Activated CD8-positive, alpha-beta T cell treated with anti-CD3 and anti-CD28 coated beads, Interleukin-2, amount 10 ng/mL, durations not matched to agents 7 days and 5 days (primary cell): Measurements from ENCODE around the gene TXLNB. TPM values are rescaled to one million over a fixed set of nuclear protein-coding genes. Genes with fewer than 3 reads are reported as not detected.
A peak's percentile ranks its signal among the peaks of the same experiment; 100 is the strongest.

Source experiments
- ATAC-seq: fragments of 150-1000 bp; cut with Tn5 transposase; one replicate; pipeline ENCODE4 v1.10.0; 2021; ENCODE audit warnings: moderate library complexity
- CTCF ChIA-PET: fragments of 350-600 bp; sonication (Branson Sonifier 250); formaldehyde crosslinking; loops from one replicate; lab custom pipeline; 2021; ENCODE audit warnings: antibody characterized with exemption; lab: Charles Lee
- POLR2A ChIA-PET: fragments of 350-600 bp; sonication (Branson Sonifier 250); formaldehyde crosslinking; loops from one replicate; lab custom pipeline; 2021; ENCODE audit warnings: antibody characterized with exemption; lab: Charles Lee
- DNase-seq: peaks from one replicate; pipeline ENCODE4 v3.0.0-alpha.2; 2020
- H3K27ac Mint-ChIP-seq: one replicate; pipeline ENCODE4 v1.8.0; 2021; ENCODE audit warnings: mild to moderate bottlenecking, mixed read lengths
- H3K27me3 Mint-ChIP-seq: one replicate; pipeline ENCODE4 v1.8.0; 2021; ENCODE audit warnings: low read depth, mixed read lengths
- H3K36me3 Mint-ChIP-seq: one replicate; pipeline ENCODE4 v1.8.0; 2021; ENCODE audit warnings: low read depth, mixed read lengths
- H3K4me1 Mint-ChIP-seq: one replicate; pipeline ENCODE4 v1.8.0; 2021; ENCODE audit warnings: low read depth, mixed read lengths
- H3K4me3 Mint-ChIP-seq: one replicate; pipeline ENCODE4 v1.8.0; 2021; ENCODE audit warnings: mild to moderate bottlenecking, mixed read lengths
- H3K9me3 Mint-ChIP-seq: one replicate; pipeline ENCODE4 v1.8.0; 2022; ENCODE audit warnings: mixed read lengths; ENCODE audit not compliant: insufficient read depth
- total RNA-seq, 2 experiments: library from RNA; stranded (reverse); gene quantifications; one replicate each; pipeline ENCODE4 v1.2.3, GENCODE V29; 2021

The TXLNB gene
- total RNA-seq: under 1 TPM; 0.37 to 0.65 TPM

DNA sequence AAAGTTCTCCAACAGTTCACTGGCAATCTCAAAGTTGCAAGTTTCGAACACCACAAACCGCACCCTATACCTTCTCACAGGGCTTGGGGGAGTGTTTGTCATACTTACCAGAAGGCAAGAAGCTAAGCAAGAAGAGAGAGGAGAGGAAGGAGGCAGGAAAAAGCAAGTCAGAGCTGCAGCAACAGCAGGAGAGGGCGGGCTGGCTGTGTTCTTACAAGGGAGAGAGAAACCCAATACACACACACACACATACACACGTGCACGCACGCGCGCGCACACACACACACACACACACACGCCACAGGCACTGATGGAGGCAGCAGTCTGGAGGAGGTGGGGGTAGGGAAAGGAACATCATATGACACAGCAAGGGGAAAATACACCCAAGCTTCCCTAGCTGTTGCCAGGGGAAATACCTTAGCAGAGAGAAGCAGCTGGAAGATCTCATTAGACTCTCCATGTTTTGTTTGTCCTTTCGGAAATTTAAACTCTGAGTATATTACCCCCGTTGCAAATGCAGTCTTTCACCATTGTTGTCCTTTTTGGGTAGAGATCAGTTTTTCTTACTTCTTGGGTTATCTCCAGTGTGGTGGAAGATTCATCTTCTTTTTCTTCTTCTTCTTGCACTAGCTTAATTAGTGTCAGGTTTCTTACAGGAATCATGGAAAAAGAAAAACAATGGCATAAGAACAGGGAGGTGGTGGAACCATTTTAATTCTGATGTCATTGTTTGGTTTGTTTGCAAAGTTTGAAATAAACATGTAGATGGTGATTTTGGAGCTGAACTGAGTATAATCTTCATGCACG is at the start of gene TXLNB:
TSS of gene TXLNB (minus strand) at position 186 of the 807 bp plus-strand sequence. CDS start 3,099 bp downstream, outside the sequence.
- Mint-ChIP-seq H3K9me3 (peaks cover 7% of the 10 kb centered on the region), H3K4me3 (peak within 1 kb of the TSS; percentile 68), H3K4me1 (peaks cover 48% of the 10 kb centered on the region), H3K27ac (peak within 1 kb of the TSS; percentile 98), H3K27me3 (no peaks in the 10 kb centered on the region), H3K36me3 (peaks cover 2% of the 10 kb centered on the region)
- CTCF ChIA-PET: interaction anchor here (0.8 to 3.5 kb wide), 21 partner anchors 10 to 167 kb away, joined by 3 to 36 read pairs (median 7); partner anchors contain the start of gene CITED2
- peak; percentile 94 for ATAC-seq
- POLR2A ChIA-PET: interaction anchor here (0.6 to 3.9 kb wide), 22 partner anchors 13 to 322 kb away, joined by 3 to 35 read pairs (median 4); partner anchors contain the start of gene CITED2
- peak; percentile 89 for DNase-seq

DNA sequence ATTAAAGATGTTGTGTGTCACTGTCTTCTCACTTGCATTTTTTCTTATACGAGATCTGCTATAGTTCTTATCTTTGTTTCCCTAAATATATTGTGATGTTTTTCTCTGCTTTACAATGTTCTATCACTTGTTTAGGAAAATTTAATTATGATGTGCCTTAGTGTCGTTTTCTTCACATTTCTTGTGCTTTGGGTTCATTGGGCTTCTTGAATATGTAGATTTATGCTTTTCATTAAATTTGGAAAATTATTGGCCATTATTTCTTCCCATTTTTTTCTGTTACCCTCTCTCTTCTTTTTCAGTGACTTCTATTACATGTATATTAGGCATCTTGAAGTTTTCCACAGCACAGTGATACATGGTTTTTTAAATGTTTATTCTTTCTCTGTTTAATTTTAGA is 49.3 kb upstream of the TXLNB start:
- CTCF ChIA-PET: no interaction called here
- H3K27ac Mint-ChIP-seq: no peak overlapping the region
- no peaks in the 10 kb centered on the region for H3K36me3 Mint-ChIP-seq
- H3K27me3 Mint-ChIP-seq: no peaks in the 10 kb centered on the region
- no peak for DNase-seq
- ATAC-seq: no peak
- H3K9me3 Mint-ChIP-seq: no peaks in the 10 kb centered on the region
- no peak overlapping the region for H3K4me3 Mint-ChIP-seq
- peaks cover 17% of the 10 kb centered on the region for H3K4me1 Mint-ChIP-seq
- POLR2A ChIA-PET: no interaction called here

DNA sequence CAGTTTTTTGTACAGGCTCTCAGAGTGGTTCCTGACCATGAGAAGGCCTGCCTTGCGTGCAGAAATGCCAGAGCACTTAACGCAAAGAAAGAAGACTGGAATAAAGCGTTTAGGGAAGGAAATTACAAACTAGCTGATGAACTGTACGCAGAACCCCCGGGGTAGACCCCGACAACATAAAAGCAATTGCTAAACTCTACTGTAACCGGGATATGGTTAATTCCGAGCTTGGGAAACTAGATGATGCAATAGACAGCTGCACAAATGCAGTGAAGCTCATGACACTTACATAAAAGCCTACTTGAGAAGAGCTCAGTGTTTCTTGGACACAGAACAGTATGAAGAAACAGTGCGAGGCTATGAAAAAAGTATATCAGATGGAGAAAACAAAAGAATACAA is 47.0 kb upstream of the TXLNB start:
- no peak for ATAC-seq
- H3K36me3 Mint-ChIP-seq: no peaks in the 10 kb centered on the region
- CTCF ChIA-PET: interaction anchor here (1.0 kb wide), 1 partner anchor 120 kb away, joined by 3 read pairs; no protein-coding TSS in a partner anchor

DNA sequence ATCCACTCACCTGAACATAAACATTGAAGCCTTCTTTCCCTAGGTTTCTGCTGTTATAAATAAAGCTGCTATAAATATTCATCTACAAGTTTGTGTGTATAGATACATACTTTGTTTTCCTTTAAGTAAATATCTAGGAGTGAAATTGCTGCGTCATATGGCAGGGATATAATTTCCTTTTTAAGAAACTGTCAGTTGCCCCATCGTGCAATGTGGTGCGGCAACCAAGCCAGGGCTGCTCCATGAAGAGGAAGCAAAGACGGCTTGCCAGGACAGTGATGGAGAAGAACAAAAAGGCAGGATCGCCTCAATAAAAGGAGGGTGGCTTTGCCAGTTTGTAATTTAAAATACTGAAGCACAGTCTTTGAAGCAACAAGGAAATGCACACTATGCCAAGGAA is 46.0 kb upstream of the TXLNB start:
- ChIA-PET POLR2A (no interaction called here), CTCF (interaction anchor here (1.5 to 1.7 kb wide), 2 partner anchors 27 to 32 kb away, joined by 4 to 5 read pairs; no protein-coding TSS in a partner anchor)

More for the DNA sequence above, 47.0 kb upstream of the TXLNB start:
- Mint-ChIP-seq H3K27ac (no peak overlapping the region), H3K4me3 (no peak overlapping the region), H3K9me3 (no peaks in the 10 kb centered on the region), H3K4me1 (peaks cover 11% of the 10 kb centered on the region), H3K27me3 (no peaks in the 10 kb centered on the region)
- POLR2A ChIA-PET: no interaction called here
- no peak for DNase-seq

DNA sequence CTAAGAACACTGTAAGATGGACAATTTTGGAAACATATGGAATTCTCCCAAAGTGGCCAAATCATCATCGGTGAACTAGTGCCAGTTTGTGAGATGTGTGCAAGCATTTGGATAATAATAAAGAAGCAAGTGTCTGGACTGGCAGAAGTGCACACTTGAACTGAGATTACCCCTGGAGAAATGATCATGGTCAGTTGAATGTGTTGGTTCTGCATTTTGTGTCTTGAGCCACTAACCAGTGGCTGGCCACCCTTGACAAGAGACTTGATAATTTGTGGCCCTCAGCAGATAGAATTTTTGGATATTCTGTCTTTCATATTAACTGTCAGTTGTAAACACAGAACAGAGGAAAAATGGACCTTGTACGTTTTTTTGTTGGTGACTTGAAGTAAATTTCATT is 45.2 kb upstream of the TXLNB start:
- no peaks in the 10 kb centered on the region for H3K27me3 Mint-ChIP-seq
- no peaks in the 10 kb centered on the region for H3K36me3 Mint-ChIP-seq
- no peak overlapping the region for H3K4me3 Mint-ChIP-seq
- CTCF ChIA-PET: interaction anchor here (1.5 to 1.7 kb wide), 3 partner anchors 17 to 31 kb away, joined by 4 to 5 read pairs (median 5); no protein-coding TSS in a partner anchor
- POLR2A ChIA-PET: interaction anchor here (0.8 kb wide), 1 partner anchor 47 kb away, joined by 3 read pairs; no protein-coding TSS in a partner anchor
- H3K27ac Mint-ChIP-seq: no peak overlapping the region
- no peaks in the 10 kb centered on the region for H3K9me3 Mint-ChIP-seq
- no peaks in the 10 kb centered on the region for H3K4me1 Mint-ChIP-seq
- DNase-seq (no peak), ATAC-seq (no peak)

More for the DNA sequence above, 46.0 kb upstream of the TXLNB start:
- H3K36me3 Mint-ChIP-seq: no peaks in the 10 kb centered on the region
- H3K9me3 Mint-ChIP-seq: no peaks in the 10 kb centered on the region
- H3K4me3 Mint-ChIP-seq: no peak overlapping the region
- H3K27ac Mint-ChIP-seq: no peak overlapping the region
- no peak for DNase-seq
- H3K4me1 Mint-ChIP-seq: peaks cover 5% of the 10 kb centered on the region
- no peak for ATAC-seq
- no peaks in the 10 kb centered on the region for H3K27me3 Mint-ChIP-seq

DNA sequence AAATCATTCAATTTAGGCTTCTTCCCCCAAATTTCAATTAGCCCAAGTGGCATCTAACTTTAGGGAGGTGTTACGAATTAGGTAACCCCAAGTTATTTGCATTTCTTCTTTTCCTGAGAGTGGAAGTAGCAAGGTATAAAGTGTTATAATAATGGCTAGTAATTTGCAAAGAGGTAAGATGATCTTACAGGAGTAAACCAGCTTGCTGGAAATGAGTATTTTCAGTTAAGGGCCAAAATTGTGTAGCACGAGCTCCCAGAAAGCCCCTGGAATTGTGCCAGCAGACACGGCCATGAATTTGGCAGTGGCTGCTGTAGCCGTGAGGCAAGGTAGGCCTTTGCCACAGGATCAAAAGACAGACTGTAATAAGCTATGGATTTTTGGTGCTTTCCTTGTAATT is 44.7 kb upstream of the TXLNB start:
- Mint-ChIP-seq H3K9me3 (no peaks in the 10 kb centered on the region), H3K27ac (no peak overlapping the region), H3K36me3 (no peaks in the 10 kb centered on the region), H3K4me3 (no peak overlapping the region), H3K4me1 (no peaks in the 10 kb centered on the region), H3K27me3 (no peaks in the 10 kb centered on the region)
- no peak for DNase-seq
- no peak for ATAC-seq
- ChIA-PET CTCF (interaction anchor here (1.5 to 1.7 kb wide), 3 partner anchors 17 to 30 kb away, joined by 4 to 5 read pairs (median 5); no protein-coding TSS in a partner anchor), POLR2A (interaction anchor here (0.8 kb wide), 1 partner anchor 46 kb away, joined by 3 read pairs; no protein-coding TSS in a partner anchor)

DNA sequence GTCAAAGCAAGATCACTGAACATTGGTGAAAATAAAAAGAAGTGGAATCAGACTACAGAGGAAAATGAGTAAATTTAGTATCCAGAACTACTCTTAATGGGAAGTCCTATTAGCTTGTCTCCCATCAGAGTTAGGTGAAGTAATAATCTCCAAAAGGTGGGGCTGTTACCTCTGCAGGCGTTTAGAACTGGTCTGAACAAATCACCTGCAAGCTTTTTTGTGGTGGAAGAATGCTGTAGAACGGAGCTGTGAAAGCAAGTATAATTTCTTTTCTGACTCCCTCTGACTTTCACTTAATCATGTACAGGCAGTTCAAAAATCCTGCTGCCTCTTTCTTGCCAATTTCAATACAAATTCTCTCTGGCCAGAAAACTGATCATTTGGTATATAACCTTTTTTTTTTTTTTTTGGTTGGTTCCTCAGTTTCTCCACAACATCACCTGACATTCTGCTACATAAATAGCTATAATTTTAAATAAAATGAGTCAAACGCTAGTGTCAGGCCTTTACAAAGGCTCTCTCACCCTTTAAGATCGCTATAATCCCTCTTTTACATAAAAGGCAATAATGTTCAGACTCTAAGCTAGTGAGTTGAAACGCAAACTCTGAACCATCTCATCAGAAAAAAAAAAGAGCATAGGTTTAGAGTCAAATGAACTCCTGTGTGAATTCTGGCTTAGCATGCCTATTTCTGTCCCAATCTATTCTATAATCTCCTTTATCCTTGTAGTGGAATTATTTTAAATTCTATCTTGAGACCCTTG is 43.8 kb upstream of the TXLNB start:
- POLR2A ChIA-PET: interaction anchor here (0.6 kb wide), 1 partner anchor 75 kb away, joined by 3 read pairs; no protein-coding TSS in a partner anchor

DNA sequence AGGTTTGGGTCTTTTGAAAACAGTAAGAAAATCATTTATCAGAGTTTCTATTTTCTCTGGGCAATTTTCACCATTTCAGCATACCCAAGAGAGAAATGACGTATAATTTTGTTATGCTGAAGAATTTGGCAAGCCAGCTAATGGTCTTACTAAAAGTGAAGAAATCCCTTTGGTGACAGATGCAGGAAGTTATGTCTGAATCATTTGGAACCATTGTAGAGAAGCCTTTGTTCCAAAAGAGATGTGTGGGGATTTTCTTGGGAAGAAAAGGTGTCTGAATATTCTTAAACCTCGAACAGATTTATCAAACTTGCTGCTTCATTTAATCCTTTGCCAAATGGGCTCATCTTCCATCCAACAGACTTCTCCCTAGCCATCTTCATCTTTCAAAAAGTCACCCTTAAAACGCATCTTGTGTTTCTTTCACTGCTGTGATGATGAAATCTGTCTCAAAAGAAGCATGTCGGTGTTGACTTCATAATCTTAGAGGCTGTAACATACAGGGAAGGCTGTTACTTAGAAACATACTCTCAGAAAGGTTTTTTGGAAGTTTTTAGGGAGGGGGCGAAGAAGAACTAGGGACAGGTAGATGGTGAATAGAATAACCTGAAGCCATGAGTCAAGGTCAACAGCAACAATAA is 43.1 kb upstream of the TXLNB start:
- H3K9me3 Mint-ChIP-seq: no peaks in the 10 kb centered on the region
- no peak overlapping the region for H3K27ac Mint-ChIP-seq
- H3K4me3 Mint-ChIP-seq: no peak overlapping the region
- no peak for ATAC-seq
- POLR2A ChIA-PET: interaction anchor here (0.6 kb wide), 1 partner anchor 75 kb away, joined by 3 read pairs; no protein-coding TSS in a partner anchor
- H3K36me3 Mint-ChIP-seq: no peaks in the 10 kb centered on the region
- DNase-seq: no peak
- CTCF ChIA-PET: interaction anchor here (0.8 to 1.9 kb wide), 2 partner anchors 8 to 44 kb away, joined by 4 to 7 read pairs; partner anchors contain the start of gene TXLNB
- H3K27me3 Mint-ChIP-seq: no peaks in the 10 kb centered on the region
- no peaks in the 10 kb centered on the region for H3K4me1 Mint-ChIP-seq

More for the DNA sequence above, 43.8 kb upstream of the TXLNB start:
- H3K27ac Mint-ChIP-seq: no peak overlapping the region
- H3K27me3 Mint-ChIP-seq: no peaks in the 10 kb centered on the region
- H3K36me3 Mint-ChIP-seq: no peaks in the 10 kb centered on the region
- CTCF ChIA-PET: interaction anchor here (0.8 to 1.9 kb wide), 4 partner anchors 9 to 44 kb away, joined by 4 to 7 read pairs (median 4); partner anchors contain the start of gene TXLNB
- H3K9me3 Mint-ChIP-seq: no peaks in the 10 kb centered on the region
- ATAC-seq (no peak), DNase-seq (no peak)
- no peaks in the 10 kb centered on the region for H3K4me1 Mint-ChIP-seq
- H3K4me3 Mint-ChIP-seq: no peak overlapping the region

DNA sequence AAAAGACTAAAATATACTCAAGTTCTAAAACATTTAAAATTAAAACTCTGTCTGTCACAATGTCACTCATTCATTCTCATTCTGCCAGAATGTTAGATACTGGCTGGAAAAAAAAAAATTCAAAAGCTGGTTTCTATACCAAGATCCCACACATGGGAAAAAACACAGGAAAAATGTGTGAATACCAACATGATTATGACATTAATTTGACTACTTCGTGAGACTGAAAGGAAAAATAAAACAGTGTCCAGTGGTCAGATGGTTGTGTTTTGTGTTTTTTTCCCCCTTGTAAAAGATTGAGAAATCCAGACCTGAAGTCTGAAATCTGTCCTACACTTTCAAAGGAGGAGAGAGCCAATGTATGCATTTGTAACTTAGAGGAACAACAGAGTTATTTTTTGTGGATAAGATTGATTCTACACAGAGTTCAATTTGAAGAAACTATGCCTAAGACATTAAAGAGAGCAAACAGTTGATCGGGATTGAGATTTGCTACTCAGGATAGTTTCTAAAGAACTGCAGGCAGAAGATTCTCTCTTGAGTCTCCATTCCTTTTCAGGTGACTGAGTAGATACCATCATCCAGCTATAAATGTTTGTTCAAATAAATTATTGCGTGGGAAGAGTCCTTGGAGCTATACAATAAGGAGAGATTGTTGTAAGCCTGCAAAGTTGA is 39.2 kb upstream of the TXLNB start:
- no peaks in the 10 kb centered on the region for H3K9me3 Mint-ChIP-seq

DNA sequence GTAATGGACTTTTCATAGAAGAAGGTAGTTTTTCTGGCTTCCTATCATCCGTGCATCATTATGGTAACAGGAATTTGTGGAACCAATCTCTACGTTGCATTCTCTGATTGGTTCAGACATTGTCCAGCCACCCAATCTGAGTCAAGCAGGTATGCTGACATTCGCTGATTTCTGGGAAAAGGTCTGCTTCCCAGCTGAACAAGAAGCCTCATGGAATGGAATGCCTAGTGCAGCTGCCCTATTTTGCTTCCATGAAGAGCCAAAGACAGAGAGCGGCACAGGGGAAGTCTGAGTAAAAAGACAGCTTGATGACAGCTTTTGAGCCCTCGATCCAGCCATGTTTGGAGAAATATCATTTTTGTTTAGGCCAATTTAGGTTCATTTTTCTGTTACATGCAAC is 38.5 kb upstream of the TXLNB start:
- ChIA-PET POLR2A (no interaction called here), CTCF (interaction anchor here (0.6 to 2.6 kb wide), 5 partner anchors 19 to 295 kb away, joined by 3 to 9 read pairs (median 3); partner anchors contain the start of gene TXLNB)
- Mint-ChIP-seq H3K9me3 (no peaks in the 10 kb centered on the region), H3K4me1 (peaks cover 4% of the 10 kb centered on the region), H3K4me3 (no peak overlapping the region), H3K36me3 (no peaks in the 10 kb centered on the region), H3K27me3 (no peaks in the 10 kb centered on the region), H3K27ac (no peak overlapping the region)
- ATAC-seq (no peak), DNase-seq (no peak)

More for the DNA sequence above, 39.2 kb upstream of the TXLNB start:
- no peak for DNase-seq
- H3K36me3 Mint-ChIP-seq: no peaks in the 10 kb centered on the region
- CTCF ChIA-PET: interaction anchor here (0.7 to 2.6 kb wide), 4 partner anchors 39 to 342 kb away, joined by 3 to 9 read pairs (median 4); partner anchors contain the start of gene TXLNB
- POLR2A ChIA-PET: no interaction called here
- no peak overlapping the region for H3K4me3 Mint-ChIP-seq
- H3K27me3 Mint-ChIP-seq: no peaks in the 10 kb centered on the region
- H3K27ac Mint-ChIP-seq: no peak overlapping the region
- no peak for ATAC-seq
- no peaks in the 10 kb centered on the region for H3K4me1 Mint-ChIP-seq
